ENCODE data around the gene ANAPC1.

ANAPC1 gene

DNA sequence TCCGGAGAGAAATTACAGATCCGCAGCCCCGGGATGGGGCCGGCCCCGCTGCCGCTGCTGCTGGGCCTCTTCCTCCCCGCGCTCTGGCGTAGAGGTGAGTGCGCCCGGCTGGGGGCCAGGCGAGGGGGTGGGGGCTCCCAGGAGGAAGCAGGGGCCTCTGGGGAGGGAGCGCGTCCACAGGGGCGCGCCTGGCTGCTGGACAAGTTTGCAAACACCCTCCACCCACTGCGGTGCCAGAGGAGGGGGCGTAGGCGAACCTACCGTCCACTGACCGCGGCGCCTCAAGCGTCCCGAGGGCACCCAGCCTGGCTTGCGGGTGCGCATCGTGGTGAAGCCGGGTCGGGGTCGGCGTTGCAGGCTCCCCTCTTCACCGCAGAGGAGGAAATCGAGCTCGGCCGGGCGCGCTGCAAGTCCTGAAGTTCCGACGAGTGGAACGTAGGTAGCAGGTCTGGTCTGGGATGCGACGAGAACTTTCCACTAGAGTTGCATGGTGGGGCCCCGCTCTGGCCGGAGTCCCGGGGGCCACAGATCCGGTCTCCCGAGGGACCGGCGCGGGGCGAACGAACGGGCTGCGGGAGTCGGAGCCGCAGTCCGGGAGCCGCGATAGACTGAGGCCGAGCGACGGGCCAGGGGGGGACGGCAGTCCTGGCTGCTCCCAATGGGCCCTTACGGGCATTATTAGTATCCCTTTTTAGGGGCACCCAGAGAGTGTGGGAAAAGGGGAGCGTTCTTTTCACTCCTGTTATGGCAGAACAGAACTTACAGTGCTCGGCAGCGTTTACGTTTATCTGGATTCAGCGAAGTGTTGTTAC is 14.9 kb upstream of the ANAPC1 start (continued):
- TF ChIP-seq, protein P1, sequence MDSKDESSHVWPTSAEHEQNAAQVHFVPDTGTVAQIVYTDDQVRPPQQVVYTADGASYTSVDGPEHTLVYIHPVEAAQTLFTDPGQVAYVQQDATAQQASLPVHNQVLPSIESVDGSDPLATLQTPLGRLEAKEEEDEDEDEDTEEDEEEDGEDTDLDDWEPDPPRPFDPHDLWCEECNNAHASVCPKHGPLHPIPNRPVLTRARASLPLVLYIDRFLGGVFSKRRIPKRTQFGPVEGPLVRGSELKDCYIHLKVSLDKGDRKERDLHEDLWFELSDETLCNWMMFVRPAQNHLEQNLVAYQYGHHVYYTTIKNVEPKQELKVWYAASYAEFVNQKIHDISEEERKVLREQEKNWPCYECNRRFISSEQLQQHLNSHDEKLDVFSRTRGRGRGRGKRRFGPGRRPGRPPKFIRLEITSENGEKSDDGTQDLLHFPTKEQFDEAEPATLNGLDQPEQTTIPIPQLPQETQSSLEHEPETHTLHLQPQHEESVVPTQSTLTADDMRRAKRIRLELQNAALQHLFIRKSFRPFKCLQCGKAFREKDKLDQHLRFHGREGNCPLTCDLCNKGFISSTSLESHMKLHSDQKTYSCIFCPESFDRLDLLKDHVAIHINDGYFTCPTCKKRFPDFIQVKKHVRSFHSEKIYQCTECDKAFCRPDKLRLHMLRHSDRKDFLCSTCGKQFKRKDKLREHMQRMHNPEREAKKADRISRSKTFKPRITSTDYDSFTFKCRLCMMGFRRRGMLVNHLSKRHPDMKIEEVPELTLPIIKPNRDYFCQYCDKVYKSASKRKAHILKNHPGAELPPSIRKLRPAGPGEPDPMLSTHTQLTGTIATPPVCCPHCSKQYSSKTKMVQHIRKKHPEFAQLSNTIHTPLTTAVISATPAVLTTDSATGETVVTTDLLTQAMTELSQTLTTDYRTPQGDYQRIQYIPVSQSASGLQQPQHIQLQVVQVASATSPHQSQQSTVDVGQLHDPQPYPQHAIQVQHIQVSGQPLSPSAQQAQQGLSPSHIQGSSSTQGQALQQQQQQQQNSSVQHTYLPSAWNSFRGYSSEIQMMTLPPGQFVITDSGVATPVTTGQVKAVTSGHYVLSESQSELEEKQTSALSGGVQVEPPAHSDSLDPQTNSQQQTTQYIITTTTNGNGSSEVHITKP (tag by site-specific recombination; IDR thresholded peaks at IDR 0.05): peak; percentile 69
- TF ChIP-seq, protein P2, sequence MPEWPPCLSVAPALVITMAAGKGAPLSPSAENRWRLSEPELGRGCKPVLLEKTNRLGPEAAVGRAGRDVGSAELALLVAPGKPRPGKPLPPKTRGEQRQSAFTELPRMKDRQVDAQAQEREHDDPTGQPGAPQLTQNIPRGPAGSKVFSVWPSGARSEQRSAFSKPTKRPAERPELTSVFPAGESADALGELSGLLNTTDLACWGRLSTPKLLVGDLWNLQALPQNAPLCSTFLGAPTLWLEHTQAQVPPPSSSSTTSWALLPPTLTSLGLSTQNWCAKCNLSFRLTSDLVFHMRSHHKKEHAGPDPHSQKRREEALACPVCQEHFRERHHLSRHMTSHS (tag by site-specific recombination; IDR thresholded peaks at IDR 0.05): no peak
- TF ChIP-seq ZEB2 (tag by site-specific recombination; IDR thresholded peaks at IDR 0.05) (0 out of 2 replicates have a peak, but pooled peaks have one; percentile 27), ZXDB (tag by site-specific recombination; IDR thresholded peaks at IDR 0.05) (peak; percentile 52), SP2 (tag by site-specific recombination; IDR thresholded peaks at IDR 0.05) (0 out of 2 replicates have a peak, but pooled peaks have one; percentile 6), ZNF394 (tag by site-specific recombination; IDR thresholded peaks at IDR 0.05; ENCODE audit: borderline replicate concordance) (0 out of 2 replicates have a peak, but pooled peaks have one; percentile 11), ZNF777 (tag by site-specific recombination; IDR thresholded peaks at IDR 0.05; ENCODE audit: borderline replicate concordance) (peak; percentile 65; the same call in 1 of the 2 replicates), ZNF2 (tag by site-specific recombination; IDR thresholded peaks at IDR 0.05) (0 out of 2 replicates have a peak, but pooled peaks have one; percentile 24), ZNF510 (tag by site-specific recombination; IDR thresholded peaks at IDR 0.05; ENCODE audit: insufficient replicate concordance) (no peak), PRDM1 (tag by site-specific recombination; IDR thresholded peaks at IDR 0.05) (0 out of 2 replicates have a peak, but pooled peaks have one; percentile 9), KLF1 (tag by site-specific recombination; IDR thresholded peaks at IDR 0.05) (peak; percentile 49; the same call in 1 of the 2 replicates), ZNF184 (tag by site-specific recombination; IDR thresholded peaks at IDR 0.05) (no peak), ZNF514 (tag by site-specific recombination; IDR thresholded peaks at IDR 0.05) (no peak), ZNF629 (tag by site-specific recombination; IDR thresholded peaks at IDR 0.05) (no peak), ZNF10 (tag by site-specific recombination; IDR thresholded peaks at IDR 0.05) (no peak; the same call in 1 of the 2 replicates), SCRT1 (tag by site-specific recombination; IDR thresholded peaks at IDR 0.05; ENCODE audit: borderline replicate concordance) (no peak), ZBTB8A (tag by site-specific recombination; IDR thresholded peaks at IDR 0.05) (peak; percentile 77)
- TF ChIP-seq, protein P3, sequence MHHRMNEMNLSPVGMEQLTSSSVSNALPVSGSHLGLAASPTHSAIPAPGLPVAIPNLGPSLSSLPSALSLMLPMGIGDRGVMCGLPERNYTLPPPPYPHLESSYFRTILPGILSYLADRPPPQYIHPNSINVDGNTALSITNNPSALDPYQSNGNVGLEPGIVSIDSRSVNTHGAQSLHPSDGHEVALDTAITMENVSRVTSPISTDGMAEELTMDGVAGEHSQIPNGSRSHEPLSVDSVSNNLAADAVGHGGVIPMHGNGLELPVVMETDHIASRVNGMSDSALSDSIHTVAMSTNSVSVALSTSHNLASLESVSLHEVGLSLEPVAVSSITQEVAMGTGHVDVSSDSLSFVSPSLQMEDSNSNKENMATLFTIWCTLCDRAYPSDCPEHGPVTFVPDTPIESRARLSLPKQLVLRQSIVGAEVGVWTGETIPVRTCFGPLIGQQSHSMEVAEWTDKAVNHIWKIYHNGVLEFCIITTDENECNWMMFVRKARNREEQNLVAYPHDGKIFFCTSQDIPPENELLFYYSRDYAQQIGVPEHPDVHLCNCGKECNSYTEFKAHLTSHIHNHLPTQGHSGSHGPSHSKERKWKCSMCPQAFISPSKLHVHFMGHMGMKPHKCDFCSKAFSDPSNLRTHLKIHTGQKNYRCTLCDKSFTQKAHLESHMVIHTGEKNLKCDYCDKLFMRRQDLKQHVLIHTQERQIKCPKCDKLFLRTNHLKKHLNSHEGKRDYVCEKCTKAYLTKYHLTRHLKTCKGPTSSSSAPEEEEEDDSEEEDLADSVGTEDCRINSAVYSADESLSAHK (tag by site-specific recombination; IDR thresholded peaks at IDR 0.05): no peak
- TF ChIP-seq, protein P4, sequence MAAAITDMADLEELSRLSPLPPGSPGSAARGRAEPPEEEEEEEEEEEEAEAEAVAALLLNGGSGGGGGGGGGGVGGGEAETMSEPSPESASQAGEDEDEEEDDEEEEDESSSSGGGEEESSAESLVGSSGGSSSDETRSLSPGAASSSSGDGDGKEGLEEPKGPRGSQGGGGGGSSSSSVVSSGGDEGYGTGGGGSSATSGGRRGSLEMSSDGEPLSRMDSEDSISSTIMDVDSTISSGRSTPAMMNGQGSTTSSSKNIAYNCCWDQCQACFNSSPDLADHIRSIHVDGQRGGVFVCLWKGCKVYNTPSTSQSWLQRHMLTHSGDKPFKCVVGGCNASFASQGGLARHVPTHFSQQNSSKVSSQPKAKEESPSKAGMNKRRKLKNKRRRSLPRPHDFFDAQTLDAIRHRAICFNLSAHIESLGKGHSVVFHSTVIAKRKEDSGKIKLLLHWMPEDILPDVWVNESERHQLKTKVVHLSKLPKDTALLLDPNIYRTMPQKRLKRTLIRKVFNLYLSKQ (tag by site-specific recombination; IDR thresholded peaks at IDR 0.05; ENCODE audit: borderline replicate concordance): no peak
- TF ChIP-seq, protein P5, sequence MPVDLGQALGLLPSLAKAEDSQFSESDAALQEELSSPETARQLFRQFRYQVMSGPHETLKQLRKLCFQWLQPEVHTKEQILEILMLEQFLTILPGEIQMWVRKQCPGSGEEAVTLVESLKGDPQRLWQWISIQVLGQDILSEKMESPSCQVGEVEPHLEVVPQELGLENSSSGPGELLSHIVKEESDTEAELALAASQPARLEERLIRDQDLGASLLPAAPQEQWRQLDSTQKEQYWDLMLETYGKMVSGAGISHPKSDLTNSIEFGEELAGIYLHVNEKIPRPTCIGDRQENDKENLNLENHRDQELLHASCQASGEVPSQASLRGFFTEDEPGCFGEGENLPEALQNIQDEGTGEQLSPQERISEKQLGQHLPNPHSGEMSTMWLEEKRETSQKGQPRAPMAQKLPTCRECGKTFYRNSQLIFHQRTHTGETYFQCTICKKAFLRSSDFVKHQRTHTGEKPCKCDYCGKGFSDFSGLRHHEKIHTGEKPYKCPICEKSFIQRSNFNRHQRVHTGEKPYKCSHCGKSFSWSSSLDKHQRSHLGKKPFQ (tag by site-specific recombination; IDR thresholded peaks at IDR 0.05): no peak
- TF ChIP-seq, protein P6, sequence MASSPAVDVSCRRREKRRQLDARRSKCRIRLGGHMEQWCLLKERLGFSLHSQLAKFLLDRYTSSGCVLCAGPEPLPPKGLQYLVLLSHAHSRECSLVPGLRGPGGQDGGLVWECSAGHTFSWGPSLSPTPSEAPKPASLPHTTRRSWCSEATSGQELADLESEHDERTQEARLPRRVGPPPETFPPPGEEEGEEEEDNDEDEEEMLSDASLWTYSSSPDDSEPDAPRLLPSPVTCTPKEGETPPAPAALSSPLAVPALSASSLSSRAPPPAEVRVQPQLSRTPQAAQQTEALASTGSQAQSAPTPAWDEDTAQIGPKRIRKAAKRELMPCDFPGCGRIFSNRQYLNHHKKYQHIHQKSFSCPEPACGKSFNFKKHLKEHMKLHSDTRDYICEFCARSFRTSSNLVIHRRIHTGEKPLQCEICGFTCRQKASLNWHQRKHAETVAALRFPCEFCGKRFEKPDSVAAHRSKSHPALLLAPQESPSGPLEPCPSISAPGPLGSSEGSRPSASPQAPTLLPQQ (tag by site-specific recombination; IDR thresholded peaks at IDR 0.05): peak; percentile 30; the same call in 1 of the 2 replicates
- TF ChIP-seq, protein P7, sequence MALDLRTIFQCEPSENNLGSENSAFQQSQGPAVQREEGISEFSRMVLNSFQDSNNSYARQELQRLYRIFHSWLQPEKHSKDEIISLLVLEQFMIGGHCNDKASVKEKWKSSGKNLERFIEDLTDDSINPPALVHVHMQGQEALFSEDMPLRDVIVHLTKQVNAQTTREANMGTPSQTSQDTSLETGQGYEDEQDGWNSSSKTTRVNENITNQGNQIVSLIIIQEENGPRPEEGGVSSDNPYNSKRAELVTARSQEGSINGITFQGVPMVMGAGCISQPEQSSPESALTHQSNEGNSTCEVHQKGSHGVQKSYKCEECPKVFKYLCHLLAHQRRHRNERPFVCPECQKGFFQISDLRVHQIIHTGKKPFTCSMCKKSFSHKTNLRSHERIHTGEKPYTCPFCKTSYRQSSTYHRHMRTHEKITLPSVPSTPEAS (tag by site-specific recombination; IDR thresholded peaks at IDR 0.05): no peak

All from HEK293 (cell line).